Right cardiac atrium (tissue), 5 donors: Measurements from ENCODE around the gene PDE9A. TPM values are rescaled to one million over a fixed set of nuclear protein-coding genes. Genes with fewer than 3 reads are reported as not detected.

Experiments used
- ATAC-seq, 2 donors: fragments of 200-7000 bp; cut with Tn5 transposase; one replicate each; pipeline versions ENCODE4 v1.8.0 to v1.9.1; 2020; ENCODE audit warnings: moderate library complexity in 2 of 2, mild to moderate bottlenecking in 1 of 2
- DNase-seq, 3 donors: peaks; one replicate each; pipeline ENCODE4 v3.0.0-alpha.2; 2020
- H3K27ac ChIP-seq: one replicate; pipeline ENCODE4 v1.5.1; 2013; ENCODE audit warnings: mild to moderate bottlenecking, low read length, control low read depth, moderate library complexity
- H3K27me3 ChIP-seq: one replicate; pipeline ENCODE4 v1.6.1; 2013; ENCODE audit not compliant: control insufficient read depth, insufficient read depth
- H3K4me1 ChIP-seq: one replicate; pipeline ENCODE4 v1.6.1; 2013; ENCODE audit warnings: low read length; ENCODE audit not compliant: control insufficient read depth, insufficient read depth
- H3K4me3 ChIP-seq: one replicate; pipeline ENCODE4 v1.5.1; 2013; ENCODE audit warnings: low read length, control low read depth
- H3K9me3 ChIP-seq: one replicate; pipeline ENCODE4 v1.6.1; 2013; ENCODE audit warnings: low read length; ENCODE audit not compliant: control insufficient read depth
- WGBS: extraction: QIAGEN DNeasy Blood & Tissue Kit; methylation state at CpG from one replicate; pipeline ENCODE4 v1.1.7; 2013; 5-methylcytosine and 5-hydroxymethylcytosine counted together
- intact Hi-C, 4 donors: fragments of 100-400 bp; cut with DNase I; formaldehyde crosslinking; loops; one replicate each; pipeline versions ENCODE4 v1.11.0 to v1.14.0; 2022 to 2023
- polyA plus RNA-seq: library from polyadenylated mRNA; stranded (reverse); fragments of 200-250 nt; gene quantifications from one replicate; pipeline ENCODE4 v1.2.3, GENCODE V29; 2013
- total RNA-seq, 4 donors: library from RNA; stranded (reverse); fragmentation: NEBNext Ultra II Directional; extraction: Animal tissue kit (Norgen Biotek cat#: 25700); gene quantifications; one replicate each; pipeline ENCODE4 v1.2.1, GENCODE V29; 2021
- donor health status: healthy with polysubstance abuse.
- donor health status: DM: no; HTN: yes; CAD: no.
- donor health status: DM: no; HTN: no; CAD: no.
- donor health status: DM: no; HTN: yes; CAD: no; lungs with severe emphysema.
- donor health status: DM: yes; HTN: yes; CAD: no.

Gene PDE9A
- total and polyA plus RNA-seq, 5 donors: 1.5 to 4.1 (median 2.5) TPM

GRCh38 chr21:42684109-42684916 lies 30.9 kb downstream of the PDE9A start:
- Histone ChIP-seq H3K27ac (no peak overlapping the region), H3K9me3 (no peaks in the 10 kb centered on the region), H3K27me3 (no peaks in the 10 kb centered on the region), H3K4me3 (no peak overlapping the region), H3K4me1 (peaks cover 1% of the 10 kb centered on the region)
- intact Hi-C loops: loop anchor here in 1 of 4 donors (10.0 kb wide), 1 partner anchor 100 kb away; no protein-coding TSS in a partner anchor
- DNase-seq: peak in 1 of 3 donors; percentile 51
- no peak for ATAC-seq
- WGBS: 69% methylated on average over 22 of the region's 22 CpGs

- WGBS: 74% methylated on average over 33 of the region's 33 CpGs
- H3K27me3 ChIP-seq: no peaks in the 10 kb centered on the region
- intact Hi-C loops: loop anchor here in 1 of 4 donors (10.0 kb wide), 1 partner anchor 100 kb away; no protein-coding TSS in a partner anchor
- H3K9me3 ChIP-seq: no peaks in the 10 kb centered on the region
- H3K27ac ChIP-seq: no peak overlapping the region
- H3K4me1 ChIP-seq: peaks cover 1% of the 10 kb centered on the region
- H3K4me3 ChIP-seq: no peak overlapping the region
- ATAC-seq (no peak), DNase-seq (peak in 1 of 3 donors; percentile 53)
These were observed 31.6 kb downstream of the PDE9A start for GRCh38 chr21:42685036-42685435.

GRCh38 chr21:42685954-42686500 lies 32.6 kb downstream of the PDE9A start:
- no peak for ATAC-seq
- 98% methylated on average over 41 of the region's 41 CpGs for WGBS
- peak in 1 of 3 donors; percentile 60 for DNase-seq
- Histone ChIP-seq H3K27me3 (no peaks in the 10 kb centered on the region), H3K9me3 (no peaks in the 10 kb centered on the region), H3K4me1 (peaks cover 1% of the 10 kb centered on the region), H3K27ac (no peak overlapping the region), H3K4me3 (no peak overlapping the region)
- intact Hi-C loops: loop anchor here in 1 of 4 donors (10.0 kb wide), 1 partner anchor 99 kb away; no protein-coding TSS in a partner anchor

GRCh38 chr21:42687796-42688195 lies 34.4 kb downstream of the PDE9A start:
- intact Hi-C loops: loop anchor here in 1 of 4 donors (10.0 kb wide), 1 partner anchor 97 kb away; no protein-coding TSS in a partner anchor
- Histone ChIP-seq H3K27me3 (no peaks in the 10 kb centered on the region), H3K27ac (no peak overlapping the region), H3K4me3 (no peak overlapping the region), H3K9me3 (no peaks in the 10 kb centered on the region), H3K4me1 (peaks cover 1% of the 10 kb centered on the region)
- DNase-seq: peak in 1 of 3 donors; percentile 7
- no peak for ATAC-seq
- WGBS: 90% methylated on average over 18 of the region's 18 CpGs

- peaks cover 1% of the 10 kb centered on the region for H3K4me1 ChIP-seq
- H3K27ac ChIP-seq: no peak overlapping the region
- H3K4me3 ChIP-seq: no peak overlapping the region
- H3K9me3 ChIP-seq: no peaks in the 10 kb centered on the region
- intact Hi-C loops: loop anchor here in 1 of 4 donors (10.0 kb wide), 1 partner anchor 96 kb away; no protein-coding TSS in a partner anchor
- 93% methylated on average over 16 of the region's 16 CpGs for WGBS
- DNase-seq (peak in 1 of 3 donors; percentile 28), ATAC-seq (no peak)
- H3K27me3 ChIP-seq: no peaks in the 10 kb centered on the region
These were observed 34.9 kb downstream of the PDE9A start for GRCh38 chr21:42688226-42688840.

- Histone ChIP-seq H3K27me3 (no peaks in the 10 kb centered on the region), H3K4me1 (peaks cover 1% of the 10 kb centered on the region), H3K9me3 (no peaks in the 10 kb centered on the region), H3K27ac (no peak overlapping the region), H3K4me3 (no peak overlapping the region)
- no peak for ATAC-seq
- DNase-seq: peak in 1 of 3 donors; percentile 54
- 93% methylated on average over 21 of the region's 21 CpGs for WGBS
- intact Hi-C loops: loop anchor here in 1 of 4 donors (10.0 kb wide), 1 partner anchor 96 kb away; no protein-coding TSS in a partner anchor
These were observed 35.5 kb downstream of the PDE9A start for GRCh38 chr21:42688841-42689371.

GRCh38 chr21:42690586-42690985 lies 37.2 kb downstream of the PDE9A start:
- intact Hi-C loops: loop anchor here in 1 of 4 donors (10.0 kb wide), 1 partner anchor 64 kb away; no protein-coding TSS in a partner anchor
- no peak for DNase-seq
- H3K4me1 ChIP-seq: no peaks in the 10 kb centered on the region
- H3K4me3 ChIP-seq: no peak overlapping the region
- no peaks in the 10 kb centered on the region for H3K9me3 ChIP-seq
- WGBS: 99% methylated on average over 6 of the region's 6 CpGs
- H3K27me3 ChIP-seq: no peaks in the 10 kb centered on the region
- ATAC-seq: no peak
- H3K27ac ChIP-seq: no peak overlapping the region

GRCh38 chr21:42691901-42692559 lies 38.6 kb downstream of the PDE9A start:
- no peak for DNase-seq
- Histone ChIP-seq H3K4me3 (no peak overlapping the region), H3K4me1 (peaks cover 5% of the 10 kb centered on the region), H3K27ac (no peak overlapping the region), H3K9me3 (no peaks in the 10 kb centered on the region), H3K27me3 (no peaks in the 10 kb centered on the region)
- 94% methylated on average over 19 of the region's 19 CpGs for WGBS
- intact Hi-C loops: loop anchor here in 1 of 4 donors (10.0 kb wide), 1 partner anchor 63 kb away; no protein-coding TSS in a partner anchor
- ATAC-seq: no peak

- no peak for ATAC-seq
- H3K27me3 ChIP-seq: no peaks in the 10 kb centered on the region
- H3K9me3 ChIP-seq: no peaks in the 10 kb centered on the region
- H3K27ac ChIP-seq: no peak overlapping the region
- no peak overlapping the region for H3K4me3 ChIP-seq
- H3K4me1 ChIP-seq: peaks cover 5% of the 10 kb centered on the region
- DNase-seq: no peak
- WGBS: 96% methylated on average over 24 of the region's 24 CpGs
- intact Hi-C loops: loop anchor here in 1 of 4 donors (10.0 kb wide), 1 partner anchor 62 kb away; no protein-coding TSS in a partner anchor
These were observed 39.3 kb downstream of the PDE9A start for GRCh38 chr21:42692688-42693087.
